NB4 (cell line): ENCODE data around the gene LAMTOR1.
A peak's percentile ranks its signal among the peaks of the same experiment; 100 is the strongest.
"Not testable (repeated sequence)": the region's sequence is repeated elsewhere in the genome, so short reads cannot be mapped to it uniquely, and the experiment has no call there.

Source experiments
- DNase-seq: peaks from one replicate; pipeline ENCODE4 v3.0.0; 2010; ENCODE audit warnings: low read depth
- H3K4me3 ChIP-seq: one replicate; pipeline ENCODE4 v1.5.1; 2011; ENCODE audit warnings: mild to moderate bottlenecking, low read depth, low read length, moderate library complexity
- MAX ChIP-seq: IDR thresholded peaks from 2 replicates; pipeline ENCODE4 v1.6.1; 2011; ENCODE audit warnings: low read depth, low read length
- MYC ChIP-seq: IDR thresholded peaks from 2 replicates; pipeline ENCODE4 v1.6.1; 2011; ENCODE audit warnings: low read depth, low read length
- POLR2A ChIP-seq: IDR thresholded peaks from 2 replicates; pipeline ENCODE4 v1.6.1; 2011; ENCODE audit warnings: mild to moderate bottlenecking; ENCODE audit not compliant: insufficient read length; ENCODE audit errors: extremely low read depth
- TF ChIP-seq, protein P1 (sequence below): IDR thresholded peaks from one replicate; pipeline ENCODE4 v1.5.1; 2012; ENCODE audit warnings: low read depth, low read length

Gene LAMTOR1

DNA sequence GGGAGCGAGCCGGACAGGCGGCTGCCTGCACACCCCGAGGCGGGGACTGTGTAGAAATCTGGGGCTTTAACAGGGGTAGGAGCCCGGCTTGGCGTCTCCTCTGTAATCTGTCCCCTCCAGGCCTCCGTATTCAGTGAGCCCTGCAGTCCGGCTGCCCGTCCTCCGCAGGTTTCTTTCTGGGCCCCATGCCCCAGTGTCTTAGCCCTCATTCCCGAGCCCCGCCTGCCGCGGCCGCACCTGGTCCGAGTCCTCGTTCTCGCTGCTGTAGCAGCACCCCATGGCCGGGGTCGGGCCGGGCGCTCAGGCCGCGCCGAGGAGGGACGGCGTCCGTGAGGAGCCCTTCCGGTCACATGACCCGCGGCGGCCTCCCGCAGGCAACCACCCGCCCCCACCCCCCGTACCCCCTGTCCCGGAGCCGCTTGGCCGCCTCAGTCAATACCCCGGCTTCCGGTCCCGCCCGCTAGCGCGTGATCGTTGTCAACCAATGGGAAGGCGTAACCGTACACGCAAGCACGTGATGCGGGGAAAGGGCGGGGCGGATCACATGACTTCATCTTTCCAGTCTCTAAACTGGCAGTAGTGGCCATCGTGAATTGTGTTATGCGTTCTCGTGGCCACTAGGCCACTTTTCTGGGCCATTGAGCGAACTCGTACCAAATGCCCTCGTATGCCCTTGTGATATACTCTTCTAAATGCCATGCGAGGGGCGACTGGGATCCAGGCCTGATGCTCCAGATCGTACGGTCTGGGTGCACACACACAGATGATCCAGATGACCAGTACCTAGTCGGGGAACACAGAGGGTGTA lies at the start of gene LAMTOR1:
TSS of gene LAMTOR1 (minus strand) at position 352 of the 808 bp plus-strand sequence. CDS start at position 279, 73 bp downstream.
- TF ChIP-seq, protein P1, sequence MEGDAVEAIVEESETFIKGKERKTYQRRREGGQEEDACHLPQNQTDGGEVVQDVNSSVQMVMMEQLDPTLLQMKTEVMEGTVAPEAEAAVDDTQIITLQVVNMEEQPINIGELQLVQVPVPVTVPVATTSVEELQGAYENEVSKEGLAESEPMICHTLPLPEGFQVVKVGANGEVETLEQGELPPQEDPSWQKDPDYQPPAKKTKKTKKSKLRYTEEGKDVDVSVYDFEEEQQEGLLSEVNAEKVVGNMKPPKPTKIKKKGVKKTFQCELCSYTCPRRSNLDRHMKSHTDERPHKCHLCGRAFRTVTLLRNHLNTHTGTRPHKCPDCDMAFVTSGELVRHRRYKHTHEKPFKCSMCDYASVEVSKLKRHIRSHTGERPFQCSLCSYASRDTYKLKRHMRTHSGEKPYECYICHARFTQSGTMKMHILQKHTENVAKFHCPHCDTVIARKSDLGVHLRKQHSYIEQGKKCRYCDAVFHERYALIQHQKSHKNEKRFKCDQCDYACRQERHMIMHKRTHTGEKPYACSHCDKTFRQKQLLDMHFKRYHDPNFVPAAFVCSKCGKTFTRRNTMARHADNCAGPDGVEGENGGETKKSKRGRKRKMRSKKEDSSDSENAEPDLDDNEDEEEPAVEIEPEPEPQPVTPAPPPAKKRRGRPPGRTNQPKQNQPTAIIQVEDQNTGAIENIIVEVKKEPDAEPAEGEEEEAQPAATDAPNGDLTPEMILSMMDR: peak; percentile 48
- TF ChIP-seq MAX (peak; percentile 100), POLR2A (peak; percentile 82), MYC (no peak; the same call in 1 of the 2 replicates)
- DNase-seq: peak; percentile 100
- H3K4me3 ChIP-seq: peak within 1 kb of the TSS; percentile 90

GRCh38 chr11:72150882-72151281 lies 47.8 kb upstream of the LAMTOR1 start:
- no peak overlapping the region for H3K4me3 ChIP-seq
- TF ChIP-seq, protein P1: no peak
- TF ChIP-seq MYC: no peak
- TF ChIP-seq POLR2A: no peak
- no peak for TF ChIP-seq MAX
- no peak for DNase-seq

- DNase-seq: no peak
- no peak overlapping the region for H3K4me3 ChIP-seq
- TF ChIP-seq, protein P1: no peak
- TF ChIP-seq MAX: no peak
- TF ChIP-seq POLR2A: no peak
- TF ChIP-seq MYC: no peak
These were observed 43.5 kb upstream of the LAMTOR1 start for GRCh38 chr11:72146625-72147024.

- no peak for DNase-seq
- no peak overlapping the region for H3K4me3 ChIP-seq
- TF ChIP-seq MAX: no peak
- TF ChIP-seq, protein P1: no peak
- TF ChIP-seq POLR2A: no peak
- TF ChIP-seq MYC: no peak
These were observed 41.9 kb upstream of the LAMTOR1 start for GRCh38 chr11:72144807-72145565.

DNA sequence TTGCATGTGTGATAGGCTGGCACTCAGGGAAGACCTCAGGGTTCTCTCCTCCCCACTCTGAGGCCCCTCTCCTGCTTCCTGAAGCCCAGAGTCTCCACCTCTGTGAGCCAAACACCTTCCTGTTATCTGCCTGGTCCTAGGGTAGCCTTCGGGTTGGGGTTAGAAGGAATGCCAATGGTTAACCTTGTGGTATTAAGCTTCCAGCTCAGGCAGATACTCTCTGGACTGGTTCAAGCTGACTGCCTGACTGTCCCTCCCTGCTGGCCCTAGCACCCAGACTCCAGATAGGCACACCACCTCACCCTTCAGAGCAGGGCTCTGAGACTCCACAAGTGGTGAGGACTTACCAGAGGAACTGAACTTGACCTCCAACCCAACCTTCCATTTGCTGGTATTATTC lies 39.4 kb upstream of the LAMTOR1 start:
- H3K4me3 ChIP-seq, DNase-seq: not testable (repeated sequence)

DNA sequence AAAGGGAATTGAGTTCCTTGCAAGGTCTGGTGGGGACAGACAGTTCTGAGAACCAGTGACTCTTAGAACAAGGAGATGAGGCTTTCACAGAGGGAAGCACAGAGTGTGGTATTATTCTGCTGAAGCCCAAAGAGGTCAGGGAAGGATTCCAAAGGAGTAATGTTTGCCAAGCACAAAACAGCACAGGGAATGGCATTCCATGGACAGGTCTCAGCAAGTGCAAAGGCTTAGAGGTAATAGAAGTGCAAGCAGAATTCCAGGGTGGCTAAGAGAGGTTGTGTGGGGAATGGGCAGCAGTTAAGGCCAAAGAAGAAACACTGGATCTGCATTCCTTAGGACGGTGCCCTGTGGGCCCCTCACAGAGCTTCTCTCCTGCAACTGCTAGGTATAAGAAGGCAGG lies 39.0 kb upstream of the LAMTOR1 start:
- not testable (repeated sequence) for DNase-seq, H3K4me3 ChIP-seq
